Lower leg skin (tissue), 4 donors: ENCODE results near the gene DPH7. TPM values are rescaled to one million over a fixed set of nuclear protein-coding genes. Genes with fewer than 3 reads are reported as not detected.

Experiments
- DNase-seq, 2 donors: peaks; one replicate each; pipeline ENCODE4 v3.0.0-alpha.2; 2019; ENCODE audit warnings: low spot score in 2 of 2
- H3K4me3 ChIP-seq: fragments of 200-600 bp; sonication (generic); 2 replicates; pipeline ENCODE4 v1.5.1; 2017; ENCODE audit warnings: mild to moderate bottlenecking, low read depth; ENCODE audit not compliant: poor library complexity, severe bottlenecking
- POLR2A ChIP-seq, 2 donors: fragments of 450-650 bp; IDR thresholded peaks; one replicate each; pipeline ENCODE4 v1.6.1; 2016 to 2017; ENCODE audit warnings: antibody characterized with exemption in 2 of 2, mild to moderate bottlenecking in 1 of 2, moderate library complexity in 1 of 2
- WGBS, 2 donors: methylation state at CpG; one replicate each; pipeline ENCODE4 v1.1.5; 2018; 5-methylcytosine and 5-hydroxymethylcytosine counted together
- intact Hi-C: fragments of 100-400 bp; cut with DNase I; formaldehyde crosslinking; loops from one replicate; pipeline ENCODE4 v1.15.0; 2023; ENCODE audit warnings: low total_unique reads
- total RNA-seq, 4 donors: library from RNA; depleted of rRNA; stranded (reverse); fragments of >200 nt; gene quantifications; one replicate each; pipeline ENCODE4 v1.1.0, GENCODE V29; 2016
- TF ChIP-seq, protein P1 (sequence below), 3 donors: fragments of 450-650 bp; IDR thresholded peaks; one replicate each; pipeline ENCODE4 v1.5.1; 2016; ENCODE audit warnings: antibody characterized with exemption in 3 of 3, mild to moderate bottlenecking in 3 of 3, moderate library complexity in 2 of 3

The DPH7 gene
- total RNA-seq, 4 donors from 2014 or later: 27.5 to 46.0 (median 34.7) TPM

DNA sequence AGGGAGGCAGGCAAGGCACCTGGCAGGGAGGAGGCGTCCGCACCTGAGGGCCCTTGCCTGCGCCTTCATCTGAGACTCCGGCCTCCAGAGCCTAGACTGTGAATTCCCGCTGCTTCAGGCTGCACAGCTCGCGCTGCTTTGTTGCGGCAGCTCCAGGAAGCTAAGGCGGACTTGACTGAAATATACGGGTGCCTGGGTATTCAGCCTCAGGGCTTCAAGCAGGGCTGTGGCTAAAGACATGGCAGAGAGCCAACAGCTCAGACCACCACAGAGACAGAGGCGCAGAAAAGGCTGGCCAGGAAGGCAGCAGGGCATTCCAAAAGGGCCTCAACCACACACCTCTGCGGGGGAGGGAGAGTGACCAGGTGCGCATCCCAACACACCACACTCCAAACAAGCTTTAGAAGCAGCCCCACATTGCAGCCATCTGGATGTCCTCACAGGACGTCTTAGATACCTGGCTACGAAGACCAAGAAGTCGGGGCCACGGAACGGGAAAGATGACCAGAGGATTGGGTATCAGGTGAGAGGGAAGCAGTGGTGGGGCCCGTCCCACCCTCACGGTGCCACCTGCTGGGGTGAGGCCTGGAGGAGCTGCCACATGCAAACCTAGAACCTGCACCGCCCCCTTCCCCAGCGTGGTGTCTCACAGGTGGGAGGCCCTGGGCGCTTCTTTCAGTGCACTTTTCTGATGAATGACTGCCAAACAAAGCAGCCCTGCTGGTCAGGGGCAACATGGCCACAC, 1.7 kb upstream of the DPH7 start:
- WGBS, 2 donors: 87% methylated on average over 21 to 23 of the region's 23 CpGs
- TF ChIP-seq POLR2A (IDR thresholded peaks at IDR 0.05): no peak
- TF ChIP-seq, protein P1, sequence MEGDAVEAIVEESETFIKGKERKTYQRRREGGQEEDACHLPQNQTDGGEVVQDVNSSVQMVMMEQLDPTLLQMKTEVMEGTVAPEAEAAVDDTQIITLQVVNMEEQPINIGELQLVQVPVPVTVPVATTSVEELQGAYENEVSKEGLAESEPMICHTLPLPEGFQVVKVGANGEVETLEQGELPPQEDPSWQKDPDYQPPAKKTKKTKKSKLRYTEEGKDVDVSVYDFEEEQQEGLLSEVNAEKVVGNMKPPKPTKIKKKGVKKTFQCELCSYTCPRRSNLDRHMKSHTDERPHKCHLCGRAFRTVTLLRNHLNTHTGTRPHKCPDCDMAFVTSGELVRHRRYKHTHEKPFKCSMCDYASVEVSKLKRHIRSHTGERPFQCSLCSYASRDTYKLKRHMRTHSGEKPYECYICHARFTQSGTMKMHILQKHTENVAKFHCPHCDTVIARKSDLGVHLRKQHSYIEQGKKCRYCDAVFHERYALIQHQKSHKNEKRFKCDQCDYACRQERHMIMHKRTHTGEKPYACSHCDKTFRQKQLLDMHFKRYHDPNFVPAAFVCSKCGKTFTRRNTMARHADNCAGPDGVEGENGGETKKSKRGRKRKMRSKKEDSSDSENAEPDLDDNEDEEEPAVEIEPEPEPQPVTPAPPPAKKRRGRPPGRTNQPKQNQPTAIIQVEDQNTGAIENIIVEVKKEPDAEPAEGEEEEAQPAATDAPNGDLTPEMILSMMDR (IDR thresholded peaks at IDR 0.05): no peak
- no peak overlapping the region for H3K4me3 ChIP-seq
- intact Hi-C loops: no loop called here
- no peak for DNase-seq

DNA sequence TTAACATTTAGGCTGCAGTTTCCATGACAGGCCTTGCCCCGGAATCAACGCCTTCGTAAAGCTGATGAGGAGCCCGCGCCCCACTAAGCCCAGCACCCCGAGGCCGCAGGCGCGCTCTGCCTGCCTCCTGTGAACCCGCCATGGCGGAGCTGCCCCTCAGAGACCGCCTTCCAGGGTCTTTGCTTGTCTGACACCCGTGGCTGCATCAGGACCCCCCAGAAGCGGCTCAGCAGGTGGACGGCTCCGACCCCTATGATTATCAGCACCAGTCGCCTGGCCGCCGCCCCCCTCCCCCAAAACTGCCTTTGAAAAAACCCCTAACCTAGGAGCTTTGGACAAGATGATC, 507 bp upstream of the DPH7 start:
- intact Hi-C loops: no loop called here
- no peak for DNase-seq
- 26 to 36% methylated on average over 7 to 10 of the region's 19 CpGs for WGBS, 2 donors
- TF ChIP-seq, protein P1 (IDR thresholded peaks at IDR 0.05): no peak
- TF ChIP-seq POLR2A (IDR thresholded peaks at IDR 0.05): no peak
- no peak overlapping the region for H3K4me3 ChIP-seq

DNA sequence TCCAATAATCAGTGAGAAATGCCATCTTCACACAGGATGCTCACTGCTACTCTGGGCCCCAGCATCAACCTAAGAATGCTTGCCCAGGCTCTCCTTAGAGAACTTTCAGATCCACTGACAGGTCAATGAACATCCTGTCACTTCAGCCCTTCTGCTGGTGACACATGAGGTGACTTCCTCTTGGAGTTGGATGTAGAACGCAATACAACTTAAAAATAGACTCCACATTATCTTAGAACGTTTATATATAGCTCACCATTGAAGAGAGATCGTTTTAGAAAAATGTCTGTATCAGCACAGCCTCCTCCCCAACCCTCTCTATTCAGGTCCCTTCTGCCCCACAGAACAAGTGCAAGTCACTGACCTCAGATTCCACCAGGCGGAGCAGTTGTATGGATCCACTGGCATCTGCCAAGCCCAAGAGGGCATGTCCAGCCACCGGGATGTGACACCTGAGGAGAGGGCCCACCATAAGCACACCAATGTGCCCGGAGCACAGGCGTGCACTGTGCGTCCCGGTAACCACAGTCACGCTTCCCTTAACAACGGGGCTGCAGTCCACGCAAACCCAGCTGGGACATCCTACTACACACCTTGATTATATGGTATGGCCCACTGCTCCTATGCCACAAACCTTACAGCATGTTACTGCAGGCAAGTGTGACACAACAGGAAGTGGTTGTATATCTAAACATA, 2.9 kb downstream of the DPH7 start:
- intact Hi-C loops: no loop called here
- WGBS, 2 donors: 76 to 81% methylated on average over 12 of the region's 12 CpGs
- TF ChIP-seq, protein P1 (IDR thresholded peaks at IDR 0.05): no peak
- no peak for TF ChIP-seq POLR2A (IDR thresholded peaks at IDR 0.05)
- H3K4me3 ChIP-seq: no peak overlapping the region
- DNase-seq: no peak

DNA sequence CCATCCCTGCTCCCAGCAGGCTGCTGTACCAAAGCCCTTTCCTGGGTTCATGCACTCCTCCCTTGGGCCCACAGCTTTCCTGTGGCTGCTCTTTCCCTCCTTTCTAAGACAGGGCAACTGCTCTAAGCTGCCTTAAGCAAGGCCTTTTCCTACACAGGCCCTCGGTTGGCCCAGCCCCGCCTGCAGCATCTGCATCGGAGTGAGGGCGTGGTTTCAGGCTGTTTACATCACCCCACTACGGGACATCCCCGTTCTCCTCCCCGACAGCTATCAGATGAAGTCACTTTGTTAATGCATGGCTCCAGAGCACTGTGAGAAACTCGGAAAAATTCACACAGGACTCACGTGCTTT, 3.4 kb downstream of the DPH7 start:
- WGBS, 2 donors: 38 to 66% methylated on average over 9 of the region's 9 CpGs
- TF ChIP-seq, protein P1 (IDR thresholded peaks at IDR 0.05): no peak
- no peak for TF ChIP-seq POLR2A (IDR thresholded peaks at IDR 0.05)
- no peak for DNase-seq
- intact Hi-C loops: no loop called here
- H3K4me3 ChIP-seq: no peak overlapping the region

DNA sequence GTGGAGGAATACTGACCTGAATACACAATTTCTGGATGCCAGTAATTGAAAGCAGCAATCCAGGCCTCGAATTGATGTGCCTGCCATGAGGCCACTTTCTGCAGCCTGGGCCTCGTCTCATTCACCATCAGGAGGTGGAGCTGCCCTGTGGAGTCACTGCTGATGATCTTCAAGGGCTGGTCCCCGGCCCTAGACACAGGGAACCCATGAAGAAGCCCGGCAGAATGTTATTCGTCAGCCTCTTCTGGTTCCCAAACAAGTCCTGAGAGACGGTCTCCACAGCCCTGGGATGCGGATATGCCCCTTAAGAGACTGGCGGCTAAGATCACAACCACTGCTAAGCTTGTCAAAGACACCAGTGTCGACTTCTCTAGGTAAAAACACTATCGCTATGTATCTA, 4.5 kb downstream of the DPH7 start:
- DNase-seq: no peak
- WGBS, 2 donors: 88 to 94% methylated on average over 10 of the region's 10 CpGs
- intact Hi-C loops: no loop called here
- H3K4me3 ChIP-seq: no peak overlapping the region
- TF ChIP-seq, protein P1 (IDR thresholded peaks at IDR 0.05): no peak
- no peak for TF ChIP-seq POLR2A (IDR thresholded peaks at IDR 0.05)
